ENCODE measurements around the gene RRAS2.

GRCh38 chr11:14362611-14363010 is 3.6 kb upstream of the RRAS2 start:
- TF ChIP-seq, protein P1, sequence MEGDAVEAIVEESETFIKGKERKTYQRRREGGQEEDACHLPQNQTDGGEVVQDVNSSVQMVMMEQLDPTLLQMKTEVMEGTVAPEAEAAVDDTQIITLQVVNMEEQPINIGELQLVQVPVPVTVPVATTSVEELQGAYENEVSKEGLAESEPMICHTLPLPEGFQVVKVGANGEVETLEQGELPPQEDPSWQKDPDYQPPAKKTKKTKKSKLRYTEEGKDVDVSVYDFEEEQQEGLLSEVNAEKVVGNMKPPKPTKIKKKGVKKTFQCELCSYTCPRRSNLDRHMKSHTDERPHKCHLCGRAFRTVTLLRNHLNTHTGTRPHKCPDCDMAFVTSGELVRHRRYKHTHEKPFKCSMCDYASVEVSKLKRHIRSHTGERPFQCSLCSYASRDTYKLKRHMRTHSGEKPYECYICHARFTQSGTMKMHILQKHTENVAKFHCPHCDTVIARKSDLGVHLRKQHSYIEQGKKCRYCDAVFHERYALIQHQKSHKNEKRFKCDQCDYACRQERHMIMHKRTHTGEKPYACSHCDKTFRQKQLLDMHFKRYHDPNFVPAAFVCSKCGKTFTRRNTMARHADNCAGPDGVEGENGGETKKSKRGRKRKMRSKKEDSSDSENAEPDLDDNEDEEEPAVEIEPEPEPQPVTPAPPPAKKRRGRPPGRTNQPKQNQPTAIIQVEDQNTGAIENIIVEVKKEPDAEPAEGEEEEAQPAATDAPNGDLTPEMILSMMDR (IDR thresholded peaks at IDR 0.05): no peak
- TF ChIP-seq POLR2A (IDR thresholded peaks at IDR 0.05): no peak

All from Peyer's patch (tissue), 4 donors.